ENCODE measurements around the gene C22orf39.

GRCh38 chr22:19472233-19472632, 24.7 kb upstream of the C22orf39 start:
- TF ChIP-seq EZH2phosphoT487 (IDR thresholded peaks at IDR 0.05; ENCODE audit: low read length) (no peak), CTCF (IDR thresholded peaks at IDR 0.05; ENCODE audit: low read length) (no peak)
